ENCODE results near the gene MAST3. TPM values are rescaled to one million over a fixed set of nuclear protein-coding genes. Genes with fewer than 3 reads are reported as not detected.

Gene MAST3
- total RNA-seq, 1 experiment from 2014 or later: 10.4 TPM

DNA sequence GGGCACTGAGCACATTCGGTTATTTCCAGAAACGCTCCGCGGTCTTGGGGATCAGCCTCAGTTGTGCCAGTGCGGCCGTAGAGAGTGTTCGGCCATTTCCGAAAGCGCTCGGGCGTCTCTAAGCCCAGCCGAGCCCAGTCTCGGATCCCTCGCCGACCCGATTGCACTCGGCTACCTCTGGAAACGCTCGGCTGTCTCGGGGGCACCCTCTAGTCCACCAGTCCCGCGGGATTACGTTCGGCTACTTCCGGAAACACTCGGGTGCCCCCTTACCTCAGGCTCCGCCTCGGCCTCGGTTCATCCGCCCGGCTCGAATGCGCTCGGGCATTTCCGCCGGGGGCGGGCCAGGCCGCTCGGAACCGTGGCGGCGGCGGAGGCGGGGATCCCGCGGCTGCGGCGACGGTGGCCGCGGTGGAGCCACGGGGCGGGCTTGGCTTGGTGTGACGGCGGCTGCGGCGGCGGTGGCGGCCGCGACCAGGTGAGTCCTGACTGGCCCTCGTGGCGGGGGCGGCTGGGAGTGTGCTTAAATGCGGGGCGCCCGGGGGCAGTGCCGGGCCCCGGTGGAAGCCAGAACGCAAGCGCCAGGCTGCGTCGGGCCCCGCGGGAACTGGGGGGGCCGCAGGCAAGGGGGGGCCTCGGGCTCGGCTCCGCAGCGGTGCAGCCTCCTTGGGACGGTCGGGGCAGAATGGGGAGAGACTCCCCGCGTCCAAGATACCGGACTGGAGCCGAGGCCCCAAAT lies 55.4 kb downstream of the MAST3 start, which contains the start of gene PIK3R2:
Gene PIK3R2 (plus strand): TSS at position 347 of the 739 bp plus-strand sequence. CDS start 2,717 bp downstream, outside the sequence.
- Histone ChIP-seq H3K23me2 (ENCODE audit: insufficient read length, low read depth, low read length, poor library complexity, severe bottlenecking) (peaks cover 8% of the 10 kb centered on the region), H3K4me1 (ENCODE audit: insufficient read depth, low read length) (no peaks in the 10 kb centered on the region), H2BK5ac (ENCODE audit: insufficient read length, low read length) (no peak within 1 kb of the TSS), H4K5ac (ENCODE audit: insufficient read length, low read depth, low read length) (no peak within 1 kb of the TSS), H4K20me1 (ENCODE audit: control insufficient read depth, insufficient read depth, insufficient read length) (peaks cover 4% of the 10 kb centered on the region), H3K79me2 (ENCODE audit: insufficient read depth, low read length) (no peaks in the 10 kb centered on the region), H2BK120ac (ENCODE audit: low read depth, low read length, poor library complexity, severe bottlenecking) (no peak within 1 kb of the TSS), H2BK15ac (ENCODE audit: low read depth, low read length) (no peak within 1 kb of the TSS), H3K27me3 (ENCODE audit: insufficient read depth, low read length) (no peaks in the 10 kb centered on the region), H3K79me1 (ENCODE audit: insufficient read depth, low read depth, low read length, poor library complexity, severe bottlenecking) (no peaks in the 10 kb centered on the region), H3K9me3 (ENCODE audit: control insufficient read depth, low read depth, low read length) (no peaks in the 10 kb centered on the region), H3K4me2 (ENCODE audit: insufficient read depth, insufficient read length, low read length) (peak within 1 kb of the TSS; percentile 62), H3K27ac (ENCODE audit: insufficient read length, low read depth, low read length) (no peak within 1 kb of the TSS), H3K56ac (ENCODE audit: insufficient read length, low read depth, low read length) (no peak within 1 kb of the TSS), H4K91ac (ENCODE audit: insufficient read length, low read depth, low read length) (no peak within 1 kb of the TSS), H3T11ph (ENCODE audit: low read length) (no peak within 1 kb of the TSS), H3K4ac (ENCODE audit: low read depth, low read length) (no peak within 1 kb of the TSS), H2AFZ (ENCODE audit: low read length) (no peak within 1 kb of the TSS), H3K18ac (ENCODE audit: insufficient read length, low read depth, low read length) (peak within 1 kb of the TSS; percentile 94), H3K14ac (ENCODE audit: insufficient read depth, low read length) (peak within 1 kb of the TSS; percentile 96), H3K9ac (ENCODE audit: extremely low read depth, insufficient read length, low read length) (peak within 1 kb of the TSS; percentile 95), H4K8ac (replicated peaks; ENCODE audit: insufficient read length, low read depth, low read length) (no peak within 1 kb of the TSS), H2BK20ac (ENCODE audit: low read depth, low read length, poor library complexity, severe bottlenecking) (no peak within 1 kb of the TSS), H2AK5ac (ENCODE audit: insufficient read length, low read length) (no peak within 1 kb of the TSS), H3K23ac (ENCODE audit: insufficient read length, low read depth, low read length) (no peak within 1 kb of the TSS), H2BK12ac (ENCODE audit: insufficient read length, low read depth, low read length) (no peak within 1 kb of the TSS)
- H3K36me3 Mint-ChIP-seq (ENCODE audit: insufficient read depth in 1 of 3, low read depth in 3 of 3): peaks cover 7 to 13% (median 9%) of the 10 kb centered on the region in 3 experiments; a peak in 5 of 7 replicates
- peak within 1 kb of the TSS; percentile 75 to 84 for H3K4me3 Mint-ChIP-seq
- peak; percentile 98 for DNase-seq
- H3K27ac Mint-ChIP-seq: peak within 1 kb of the TSS; percentile 98 to 99 (median 99)
- peaks cover 15 to 30% of the 10 kb centered on the region in 2 experiments for H3K4me1 Mint-ChIP-seq
- no CpG with 5 or more reads among the region's 86 CpGs for WGBS (ENCODE audit: extremely low coverage, insufficient read length, low lambda C conversion rate)
- no peaks in the 10 kb centered on the region; the same call in 1 of the 2 replicates for H3K27me3 Mint-ChIP-seq (ENCODE audit: low read depth)
- H3K9me3 Mint-ChIP-seq: no peaks in the 10 kb centered on the region
- TF ChIP-seq, protein P1, sequence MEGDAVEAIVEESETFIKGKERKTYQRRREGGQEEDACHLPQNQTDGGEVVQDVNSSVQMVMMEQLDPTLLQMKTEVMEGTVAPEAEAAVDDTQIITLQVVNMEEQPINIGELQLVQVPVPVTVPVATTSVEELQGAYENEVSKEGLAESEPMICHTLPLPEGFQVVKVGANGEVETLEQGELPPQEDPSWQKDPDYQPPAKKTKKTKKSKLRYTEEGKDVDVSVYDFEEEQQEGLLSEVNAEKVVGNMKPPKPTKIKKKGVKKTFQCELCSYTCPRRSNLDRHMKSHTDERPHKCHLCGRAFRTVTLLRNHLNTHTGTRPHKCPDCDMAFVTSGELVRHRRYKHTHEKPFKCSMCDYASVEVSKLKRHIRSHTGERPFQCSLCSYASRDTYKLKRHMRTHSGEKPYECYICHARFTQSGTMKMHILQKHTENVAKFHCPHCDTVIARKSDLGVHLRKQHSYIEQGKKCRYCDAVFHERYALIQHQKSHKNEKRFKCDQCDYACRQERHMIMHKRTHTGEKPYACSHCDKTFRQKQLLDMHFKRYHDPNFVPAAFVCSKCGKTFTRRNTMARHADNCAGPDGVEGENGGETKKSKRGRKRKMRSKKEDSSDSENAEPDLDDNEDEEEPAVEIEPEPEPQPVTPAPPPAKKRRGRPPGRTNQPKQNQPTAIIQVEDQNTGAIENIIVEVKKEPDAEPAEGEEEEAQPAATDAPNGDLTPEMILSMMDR (conservative IDR thresholded peaks at IDR 0.05): no peak; the same call in 1 of the 3 replicates

Measured in H9 (cell line).